ENCODE measurements around the gene PRPSAP1. TPM values are rescaled to one million over a fixed set of nuclear protein-coding genes. Genes with fewer than 3 reads are reported as not detected.

PRPSAP1 gene
- total RNA-seq, 2 experiments from 2014 or later = 53.3 to 111 TPM

DNA sequence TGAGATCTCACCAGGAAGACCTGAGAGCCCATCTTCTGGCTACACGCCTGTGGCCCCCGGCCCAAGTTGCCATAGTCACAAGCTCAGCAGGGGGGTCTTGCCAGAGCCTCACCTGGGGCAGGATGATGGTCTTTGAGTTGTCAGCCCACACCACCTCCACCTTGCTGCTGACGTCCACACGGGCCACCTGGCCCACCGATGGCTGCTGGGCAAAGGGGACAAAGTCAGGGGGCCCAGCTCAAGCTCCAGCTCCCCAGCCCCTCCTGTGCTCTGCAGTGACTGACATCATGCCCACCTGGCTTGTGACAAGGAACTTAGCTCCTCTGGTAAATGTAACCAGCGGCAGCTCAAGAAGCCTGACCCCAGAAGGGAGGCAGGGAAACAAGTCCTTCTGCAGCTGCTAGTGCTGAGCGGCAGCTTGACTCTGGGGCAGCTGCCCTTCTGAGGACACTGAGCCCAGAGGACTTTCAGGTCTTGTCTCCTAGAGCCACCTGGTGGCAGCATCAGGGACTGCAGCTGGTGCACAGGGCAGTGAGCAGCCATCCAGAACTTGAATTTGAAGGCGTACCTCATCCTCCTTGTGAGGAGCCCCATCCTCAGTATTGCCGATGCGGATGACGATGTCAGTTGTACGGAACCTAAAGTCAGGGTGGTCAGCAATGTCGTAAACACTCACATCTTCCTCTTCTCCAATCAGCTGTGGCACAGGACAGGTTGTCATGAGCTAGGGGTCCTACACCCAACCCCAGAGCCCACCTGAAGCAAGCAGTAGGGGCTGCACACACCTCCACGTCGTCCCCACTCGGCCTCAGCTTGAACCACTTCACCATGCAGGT lies 44.2 kb upstream of the PRPSAP1 start:
- Histone ChIP-seq H3K4me3 (ENCODE audit: low read depth, low read length, poor library complexity, severe bottlenecking) (no peak overlapping the region), H2AFZ (ENCODE audit: low read length) (no peak overlapping the region), H4K20me1 (ENCODE audit: insufficient read depth, low read length) (no peaks in the 10 kb centered on the region), H3K79me2 (ENCODE audit: insufficient read depth, low read depth, low read length) (no peaks in the 10 kb centered on the region), H3K9me3 (ENCODE audit: low read length) (no peaks in the 10 kb centered on the region), H3K4me1 (ENCODE audit: insufficient read depth, low read length, poor library complexity, severe bottlenecking) (no peaks in the 10 kb centered on the region), H3K4me2 (ENCODE audit: low read length) (no peak overlapping the region), H3K27ac (ENCODE audit: low read depth, low read length, poor library complexity, severe bottlenecking) (no peak overlapping the region), H3K36me3 (ENCODE audit: insufficient read depth, low read length) (peaks cover 87% of the 10 kb centered on the region), H3K9me2 (ENCODE audit: insufficient read depth, low read length) (no peaks in the 10 kb centered on the region)
- TF ChIP-seq CTCF (conservative IDR thresholded peaks at IDR 0.05; ENCODE audit: low read length) = peak; percentile 100
- TF ChIP-seq EZH2phosphoT487 (IDR thresholded peaks at IDR 0.05; ENCODE audit: borderline replicate concordance, low read depth, low read length) = no peak
- DNase-seq (ENCODE audit: low spot score) = peak; percentile 88
- no TSS peak for BruUV-seq (replicated peaks)
- intact Hi-C loops (cut with micrococcal nuclease; ENCODE audit: unreplicated experiment) = loop anchor here (1.0 kb wide), 1 partner anchor 95 kb away; no protein-coding TSS in a partner anchor
- POLR2A ChIA-PET = interaction anchor here (0.5 to 1.0 kb wide), 2 partner anchors 88 to 100 kb away, joined by 4 read pairs; no protein-coding TSS in a partner anchor
- CTCF ChIA-PET (ENCODE audit: unreplicated experiment) = interaction anchor here (0.7 to 2.0 kb wide), 15 partner anchors 9 to 97 kb away, joined by 3 to 10 read pairs (median 4); partner anchors contain the start of gene PRPSAP1

GRCh38 chr17:76397184-76397583 lies 43.5 kb upstream of the PRPSAP1 start:
- no peak for DNase-seq (ENCODE audit: low spot score)
- no peak overlapping the region for H3K4me3 ChIP-seq (ENCODE audit: low read depth, low read length, poor library complexity, severe bottlenecking)
- intact Hi-C loops (cut with micrococcal nuclease; ENCODE audit: unreplicated experiment) = no loop called here
- H2AFZ ChIP-seq (ENCODE audit: low read length) = no peak overlapping the region
- no peaks in the 10 kb centered on the region for H3K4me1 ChIP-seq (ENCODE audit: insufficient read depth, low read length, poor library complexity, severe bottlenecking)
- ChIA-PET CTCF (ENCODE audit: unreplicated experiment) (interaction anchor here (1.0 to 2.0 kb wide), 8 partner anchors 8 to 94 kb away, joined by 3 to 10 read pairs (median 5); partner anchors contain the start of gene PRPSAP1), POLR2A (interaction anchor here (1.6 kb wide), 1 partner anchor 40 kb away, joined by 3 read pairs; no protein-coding TSS in a partner anchor)
- no peaks in the 10 kb centered on the region for H4K20me1 ChIP-seq (ENCODE audit: insufficient read depth, low read length)
- no peaks in the 10 kb centered on the region for H3K79me2 ChIP-seq (ENCODE audit: insufficient read depth, low read depth, low read length)
- TF ChIP-seq EZH2phosphoT487 (IDR thresholded peaks at IDR 0.05; ENCODE audit: borderline replicate concordance, low read depth, low read length) = no peak
- no peak for TF ChIP-seq CTCF (conservative IDR thresholded peaks at IDR 0.05; ENCODE audit: low read length)
- H3K4me2 ChIP-seq (ENCODE audit: low read length) = no peak overlapping the region
- peaks cover 83% of the 10 kb centered on the region for H3K36me3 ChIP-seq (ENCODE audit: insufficient read depth, low read length)
- H3K9me2 ChIP-seq (ENCODE audit: insufficient read depth, low read length) = no peaks in the 10 kb centered on the region
- H3K9me3 ChIP-seq (ENCODE audit: low read length) = no peaks in the 10 kb centered on the region
- H3K27ac ChIP-seq (ENCODE audit: low read depth, low read length, poor library complexity, severe bottlenecking) = no peak overlapping the region
- BruUV-seq (replicated peaks) = no TSS peak

- no TSS peak for BruUV-seq (replicated peaks)
- no peak overlapping the region for H3K27ac ChIP-seq (ENCODE audit: low read depth, low read length, poor library complexity, severe bottlenecking)
- no peaks in the 10 kb centered on the region for H4K20me1 ChIP-seq (ENCODE audit: insufficient read depth, low read length)
- TF ChIP-seq CTCF (conservative IDR thresholded peaks at IDR 0.05; ENCODE audit: low read length) (no peak), EZH2phosphoT487 (IDR thresholded peaks at IDR 0.05; ENCODE audit: borderline replicate concordance, low read depth, low read length) (no peak)
- H3K36me3 ChIP-seq (ENCODE audit: insufficient read depth, low read length) = peaks cover 83% of the 10 kb centered on the region
- no peaks in the 10 kb centered on the region for H3K9me2 ChIP-seq (ENCODE audit: insufficient read depth, low read length)
- no peaks in the 10 kb centered on the region for H3K4me1 ChIP-seq (ENCODE audit: insufficient read depth, low read length, poor library complexity, severe bottlenecking)
- no peak overlapping the region for H3K4me2 ChIP-seq (ENCODE audit: low read length)
- POLR2A ChIA-PET = interaction anchor here (1.6 kb wide), 1 partner anchor 39 kb away, joined by 3 read pairs; no protein-coding TSS in a partner anchor
- H3K4me3 ChIP-seq (ENCODE audit: low read depth, low read length, poor library complexity, severe bottlenecking) = no peak overlapping the region
- CTCF ChIA-PET (ENCODE audit: unreplicated experiment) = no interaction called here
- no peaks in the 10 kb centered on the region for H3K79me2 ChIP-seq (ENCODE audit: insufficient read depth, low read depth, low read length)
- intact Hi-C loops (cut with micrococcal nuclease; ENCODE audit: unreplicated experiment) = no loop called here
- no peak overlapping the region for H2AFZ ChIP-seq (ENCODE audit: low read length)
- no peak for DNase-seq (ENCODE audit: low spot score)
- no peaks in the 10 kb centered on the region for H3K9me3 ChIP-seq (ENCODE audit: low read length)
These were observed 42.3 kb upstream of the PRPSAP1 start for GRCh38 chr17:76395980-76396379.
